Subcutaneous abdominal adipose tissue (tissue), 5 donors: ENCODE data around the gene RAB14.
"Not testable (repeated sequence)": the region's sequence is repeated elsewhere in the genome, so short reads cannot be mapped to it uniquely, and the experiment has no call there.

Source experiments
- H3K27ac ChIP-seq: one replicate; pipeline ENCODE4 v1.7.0; 2013; ENCODE audit warnings: low read depth, mild to moderate bottlenecking, inconsistent platforms, low read length, moderate library complexity
- H3K27me3 ChIP-seq, 5 donors: one replicate each; pipeline ENCODE4 v1.7.0; 2013; ENCODE audit warnings: low read length in 5 of 5, inconsistent platforms in 1 of 5; ENCODE audit not compliant: control insufficient read depth in 5 of 5, insufficient read depth in 4 of 5
- H3K36me3 ChIP-seq, 5 donors: one replicate each; pipeline ENCODE4 v1.7.0; 2013; ENCODE audit warnings: low read length in 5 of 5; ENCODE audit not compliant: control insufficient read depth in 5 of 5, insufficient read depth in 5 of 5
- H3K4me1 ChIP-seq, 5 donors: one replicate each; pipeline ENCODE4 v1.7.0; 2013; ENCODE audit warnings: low read length in 5 of 5, mild to moderate bottlenecking in 3 of 5, moderate library complexity in 1 of 5; ENCODE audit not compliant: control insufficient read depth in 5 of 5, insufficient read depth in 5 of 5
- H3K4me3 ChIP-seq, 5 donors: one replicate each; pipeline ENCODE4 v1.7.0; 2013; ENCODE audit warnings: low read length in 5 of 5, low read depth in 1 of 5
- H3K9ac ChIP-seq, 5 donors: one replicate each; pipeline ENCODE4 v1.7.0; 2013; ENCODE audit warnings: low read length in 5 of 5, mild to moderate bottlenecking in 4 of 5, moderate library complexity in 3 of 5
- H3K9me3 ChIP-seq, 5 donors: one replicate each; pipeline ENCODE4 v1.7.0; 2013; ENCODE audit warnings: low read length in 5 of 5; ENCODE audit not compliant: control insufficient read depth in 5 of 5
- donor health status: healthy.
- donor health status: healthy.
- donor health status: healthy.
- donor health status: healthy.
- donor health status: healthy.

The RAB14 gene

GRCh38 chr9:121143771-121144170 lies 57.9 kb downstream of the RAB14 start:
- no peaks in the 10 kb centered on the region for H3K4me1 ChIP-seq

GRCh38 chr9:121141706-121142105 lies 60.0 kb downstream of the RAB14 start:
- no peaks in the 10 kb centered on the region for H3K9me3 ChIP-seq
- peaks cover 62 to 90% (median 69%) of the 10 kb centered on the region in 5 donors for H3K36me3 ChIP-seq
- H3K27ac ChIP-seq = no peak overlapping the region
- no peak overlapping the region for H3K9ac ChIP-seq
- no peak overlapping the region for H3K4me3 ChIP-seq
- no peaks in the 10 kb centered on the region for H3K4me1 ChIP-seq
- H3K27me3 ChIP-seq = no peaks in the 10 kb centered on the region

More at GRCh38 chr9:121143771-121144170, 57.9 kb downstream of the RAB14 start:
- no peak overlapping the region for H3K27ac ChIP-seq
- H3K27me3 ChIP-seq = no peaks in the 10 kb centered on the region
- H3K36me3 ChIP-seq = peaks cover 66 to 97% (median 78%) of the 10 kb centered on the region in 5 donors
- no peak overlapping the region for H3K9ac ChIP-seq
- H3K9me3 ChIP-seq = no peaks in the 10 kb centered on the region
- H3K4me3 ChIP-seq = no peak overlapping the region

- Histone ChIP-seq H3K36me3 (peaks cover 59 to 90% (median 67%) of the 10 kb centered on the region in 5 donors), H3K27ac (no peak overlapping the region), H3K27me3 (no peaks in the 10 kb centered on the region), H3K9ac (no peak overlapping the region), H3K4me3 (no peak overlapping the region), H3K4me1 (no peaks in the 10 kb centered on the region), H3K9me3 (no peaks in the 10 kb centered on the region)
These were observed 60.4 kb downstream of the RAB14 start for GRCh38 chr9:121141306-121141705.

GRCh38 chr9:121140162-121140561 lies 61.5 kb downstream of the RAB14 start:
- Histone ChIP-seq H3K9me3 (no peaks in the 10 kb centered on the region), H3K27me3 (no peaks in the 10 kb centered on the region), H3K36me3 (peaks cover 59 to 84% (median 65%) of the 10 kb centered on the region in 5 donors), H3K4me1 (no peaks in the 10 kb centered on the region), H3K4me3 (no peak overlapping the region), H3K9ac (no peak overlapping the region), H3K27ac (no peak overlapping the region)

- Histone ChIP-seq H3K36me3 (peaks cover 50 to 73% (median 53%) of the 10 kb centered on the region in 5 donors), H3K27me3 (no peaks in the 10 kb centered on the region), H3K4me3 (no peak overlapping the region)
These were observed 62.7 kb downstream of the RAB14 start for GRCh38 chr9:121138973-121139372.

GRCh38 chr9:121138561-121138960 lies 63.1 kb downstream of the RAB14 start:
- H3K4me3 ChIP-seq = no peak overlapping the region
- H3K27ac ChIP-seq = no peak overlapping the region
- no peaks in the 10 kb centered on the region for H3K27me3 ChIP-seq
- H3K36me3 ChIP-seq = peaks cover 46 to 68% (median 49%) of the 10 kb centered on the region in 5 donors
- no peak overlapping the region for H3K9ac ChIP-seq
- no peaks in the 10 kb centered on the region for H3K9me3 ChIP-seq
- no peaks in the 10 kb centered on the region for H3K4me1 ChIP-seq

More at GRCh38 chr9:121138973-121139372, 62.7 kb downstream of the RAB14 start:
- Histone ChIP-seq H3K4me1 (no peaks in the 10 kb centered on the region), H3K27ac (no peak overlapping the region), H3K9me3 (no peaks in the 10 kb centered on the region), H3K9ac (no peak overlapping the region)

GRCh38 chr9:121135642-121136041 lies 66.0 kb downstream of the RAB14 start:
- Histone ChIP-seq H3K27ac (no peak overlapping the region), H3K27me3 (no peaks in the 10 kb centered on the region), H3K4me1 (no peaks in the 10 kb centered on the region), H3K9me3 (no peaks in the 10 kb centered on the region), H3K9ac (no peak overlapping the region), H3K4me3 (no peak overlapping the region), H3K36me3 (peaks cover 23 to 46% (median 28%) of the 10 kb centered on the region in 5 donors)

- Histone ChIP-seq H3K27me3 (no peaks in the 10 kb centered on the region), H3K9ac (no peak overlapping the region), H3K4me1 (no peaks in the 10 kb centered on the region), H3K4me3 (no peak overlapping the region), H3K9me3 (no peaks in the 10 kb centered on the region), H3K27ac (no peak overlapping the region), H3K36me3 (peaks cover 5 to 23% (median 7%) of the 10 kb centered on the region in 5 donors)
These were observed 68.4 kb downstream of the RAB14 start for GRCh38 chr9:121133104-121133816.

- not testable (repeated sequence) for H3K9ac ChIP-seq, H3K9me3 ChIP-seq, H3K27me3 ChIP-seq, H3K4me1 ChIP-seq, H3K27ac ChIP-seq, H3K4me3 ChIP-seq
- peaks cover under 1 to 19% (median 4%) of the 10 kb centered on the region in 5 donors for H3K36me3 ChIP-seq
These were observed 72.3 kb downstream of the RAB14 start for GRCh38 chr9:121129384-121129783.
